Mesothelial cell of epicardium (in vitro differentiated cells): ENCODE data around the gene TNPO3. TPM values are rescaled to one million over a fixed set of nuclear protein-coding genes. Genes with fewer than 3 reads are reported as not detected.

ENCODE experiments used
- DNase-seq, 2 experiments: peaks; one replicate each; pipeline ENCODE4 v3.0.0; 2021; ENCODE audit warnings: low spot score in 2 of 2; ENCODE audit not compliant: unreplicated experiment in 2 of 2
- H3K27ac Mint-ChIP-seq: 2 replicates; pipeline ENCODE4 v1.8.0; 2021; ENCODE audit warnings: mixed read lengths
- H3K27me3 Mint-ChIP-seq: 2 replicates; pipeline ENCODE4 v1.8.0; 2021; ENCODE audit warnings: low read depth, mixed read lengths
- H3K36me3 Mint-ChIP-seq: 2 replicates; pipeline ENCODE4 v1.8.0; 2021; ENCODE audit warnings: mixed read lengths
- H3K4me1 Mint-ChIP-seq: 2 replicates; pipeline ENCODE4 v1.8.0; 2021; ENCODE audit warnings: mixed read lengths
- H3K4me3 Mint-ChIP-seq: 2 replicates; pipeline ENCODE4 v1.8.0; 2021; ENCODE audit warnings: mild to moderate bottlenecking, moderate library complexity, mixed read lengths
- H3K9me3 Mint-ChIP-seq: 2 replicates; pipeline ENCODE4 v1.8.0; 2021; ENCODE audit warnings: mixed read lengths
- total RNA-seq: library from RNA; stranded (reverse); gene quantifications from 3 replicates; pipeline ENCODE4 v1.2.1, GENCODE V29; 2021
- TF ChIP-seq, protein P1 (sequence below): fragments of 200-600 bp; sonication (generic); IDR thresholded peaks from one replicate; pipeline ENCODE4 v1.5.0; 2021; ENCODE audit warnings: antibody characterized with exemption; ENCODE audit not compliant: unreplicated experiment

The TNPO3 gene
- total RNA-seq, 1 donor from 2014 or later, result 40.2 TPM

DNA sequence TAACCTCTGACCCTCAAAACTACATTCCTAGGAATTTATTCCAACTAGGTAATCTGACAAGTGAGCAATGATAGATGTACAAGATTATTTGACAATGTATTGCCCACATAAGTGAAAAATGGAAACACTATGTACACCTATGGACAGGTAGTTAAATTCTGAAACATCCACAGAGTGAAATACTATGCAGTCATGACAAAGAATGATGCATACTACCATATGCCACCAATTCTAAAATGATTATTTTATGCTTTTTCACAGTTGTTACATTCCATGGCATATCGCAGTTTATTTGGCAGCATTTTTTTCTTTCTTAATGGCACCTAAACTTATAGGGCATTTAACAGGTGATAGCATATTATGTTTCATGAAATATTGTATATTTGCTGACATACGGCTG is 20.1 kb upstream of the TNPO3 start:
- peaks cover 10% of the 10 kb centered on the region for H3K27me3 Mint-ChIP-seq
- H3K4me3 Mint-ChIP-seq, result no peak overlapping the region
- H3K36me3 Mint-ChIP-seq, result no peaks in the 10 kb centered on the region
- H3K27ac Mint-ChIP-seq, result no peak overlapping the region
- no peak for DNase-seq
- TF ChIP-seq, protein P1, sequence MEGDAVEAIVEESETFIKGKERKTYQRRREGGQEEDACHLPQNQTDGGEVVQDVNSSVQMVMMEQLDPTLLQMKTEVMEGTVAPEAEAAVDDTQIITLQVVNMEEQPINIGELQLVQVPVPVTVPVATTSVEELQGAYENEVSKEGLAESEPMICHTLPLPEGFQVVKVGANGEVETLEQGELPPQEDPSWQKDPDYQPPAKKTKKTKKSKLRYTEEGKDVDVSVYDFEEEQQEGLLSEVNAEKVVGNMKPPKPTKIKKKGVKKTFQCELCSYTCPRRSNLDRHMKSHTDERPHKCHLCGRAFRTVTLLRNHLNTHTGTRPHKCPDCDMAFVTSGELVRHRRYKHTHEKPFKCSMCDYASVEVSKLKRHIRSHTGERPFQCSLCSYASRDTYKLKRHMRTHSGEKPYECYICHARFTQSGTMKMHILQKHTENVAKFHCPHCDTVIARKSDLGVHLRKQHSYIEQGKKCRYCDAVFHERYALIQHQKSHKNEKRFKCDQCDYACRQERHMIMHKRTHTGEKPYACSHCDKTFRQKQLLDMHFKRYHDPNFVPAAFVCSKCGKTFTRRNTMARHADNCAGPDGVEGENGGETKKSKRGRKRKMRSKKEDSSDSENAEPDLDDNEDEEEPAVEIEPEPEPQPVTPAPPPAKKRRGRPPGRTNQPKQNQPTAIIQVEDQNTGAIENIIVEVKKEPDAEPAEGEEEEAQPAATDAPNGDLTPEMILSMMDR, result no peak
- no peaks in the 10 kb centered on the region for H3K4me1 Mint-ChIP-seq
- no peaks in the 10 kb centered on the region for H3K9me3 Mint-ChIP-seq

DNA sequence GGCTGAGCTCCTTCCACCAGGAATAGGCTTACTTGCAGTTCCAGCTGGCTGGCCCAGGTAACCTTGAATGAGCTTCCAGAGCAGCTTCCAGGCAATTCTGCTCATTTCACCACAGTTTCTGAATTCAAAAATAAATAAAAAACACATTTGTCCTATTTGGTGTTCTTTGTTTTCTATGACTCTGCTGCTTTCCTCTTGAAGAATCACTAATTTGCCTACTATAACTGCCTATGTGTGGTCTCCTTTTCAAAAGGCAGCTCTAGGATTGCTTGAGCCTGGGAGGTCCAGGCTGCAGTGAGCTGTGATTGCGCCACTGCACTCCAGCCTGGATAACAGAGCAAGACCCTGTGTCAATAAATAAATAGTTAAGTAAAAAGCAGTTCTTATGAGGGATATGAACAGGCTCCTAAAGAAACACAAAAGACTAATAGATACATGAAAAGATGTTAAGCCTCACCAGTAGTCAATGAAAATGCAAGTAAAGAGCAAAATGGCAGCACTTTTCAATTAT is 19.5 kb upstream of the TNPO3 start:
- TF ChIP-seq, protein P1, result no peak
- no peaks in the 10 kb centered on the region for H3K36me3 Mint-ChIP-seq
- H3K27ac Mint-ChIP-seq, result no peak overlapping the region
- no peaks in the 10 kb centered on the region for H3K9me3 Mint-ChIP-seq
- no peaks in the 10 kb centered on the region for H3K4me1 Mint-ChIP-seq
- DNase-seq, result no peak
- H3K27me3 Mint-ChIP-seq, result peaks cover 7% of the 10 kb centered on the region
- H3K4me3 Mint-ChIP-seq, result no peak overlapping the region

DNA sequence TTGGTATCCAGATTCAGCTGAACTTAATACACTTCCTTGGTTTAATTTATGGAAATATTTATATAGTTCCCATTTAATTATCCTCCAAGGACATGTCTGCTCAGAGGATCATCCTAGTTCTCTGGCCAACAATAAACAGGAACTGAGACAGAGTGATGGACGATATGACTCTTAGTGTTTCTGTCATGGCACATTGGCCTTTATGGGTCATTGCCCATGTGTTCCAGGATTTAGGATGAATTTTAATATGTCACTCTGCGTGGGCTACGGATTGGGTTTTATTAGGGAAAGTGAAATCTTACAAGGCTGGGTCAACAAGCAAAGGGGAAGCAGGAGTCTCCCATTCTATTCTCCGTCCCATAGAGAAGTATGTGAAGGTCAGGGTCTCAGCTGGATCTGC is 18.8 kb upstream of the TNPO3 start:
- no peak for DNase-seq
- TF ChIP-seq, protein P1, result no peak
- H3K36me3 Mint-ChIP-seq, result no peaks in the 10 kb centered on the region
- H3K9me3 Mint-ChIP-seq, result no peaks in the 10 kb centered on the region
- no peak overlapping the region for H3K27ac Mint-ChIP-seq
- no peak overlapping the region for H3K4me3 Mint-ChIP-seq
- H3K4me1 Mint-ChIP-seq, result no peaks in the 10 kb centered on the region
- H3K27me3 Mint-ChIP-seq, result peaks cover 7% of the 10 kb centered on the region

DNA sequence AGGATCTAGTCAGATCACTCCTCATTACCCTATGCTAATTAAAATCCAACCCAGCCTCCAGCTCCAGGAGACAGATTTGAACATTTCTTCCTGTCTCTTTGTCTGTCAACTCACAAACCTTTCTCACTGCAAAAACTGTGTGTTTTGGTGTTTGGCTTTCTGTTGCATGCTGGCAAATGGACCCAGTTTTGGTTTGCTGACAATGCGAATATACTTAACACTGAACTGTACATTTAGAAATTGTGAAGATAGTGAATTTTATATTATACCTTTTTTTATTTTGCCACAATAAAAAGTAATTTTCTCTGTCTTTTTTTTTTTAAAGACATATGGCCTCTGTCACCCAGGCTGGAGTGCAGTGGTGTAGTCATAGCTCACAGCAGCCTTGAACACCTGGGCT is 18.3 kb upstream of the TNPO3 start:
- TF ChIP-seq, protein P1, result no peak
- Mint-ChIP-seq H3K4me3 (no peak overlapping the region), H3K9me3 (no peaks in the 10 kb centered on the region), H3K4me1 (no peaks in the 10 kb centered on the region), H3K27me3 (peaks cover 5% of the 10 kb centered on the region), H3K36me3 (no peaks in the 10 kb centered on the region), H3K27ac (no peak overlapping the region)
- no peak for DNase-seq

DNA sequence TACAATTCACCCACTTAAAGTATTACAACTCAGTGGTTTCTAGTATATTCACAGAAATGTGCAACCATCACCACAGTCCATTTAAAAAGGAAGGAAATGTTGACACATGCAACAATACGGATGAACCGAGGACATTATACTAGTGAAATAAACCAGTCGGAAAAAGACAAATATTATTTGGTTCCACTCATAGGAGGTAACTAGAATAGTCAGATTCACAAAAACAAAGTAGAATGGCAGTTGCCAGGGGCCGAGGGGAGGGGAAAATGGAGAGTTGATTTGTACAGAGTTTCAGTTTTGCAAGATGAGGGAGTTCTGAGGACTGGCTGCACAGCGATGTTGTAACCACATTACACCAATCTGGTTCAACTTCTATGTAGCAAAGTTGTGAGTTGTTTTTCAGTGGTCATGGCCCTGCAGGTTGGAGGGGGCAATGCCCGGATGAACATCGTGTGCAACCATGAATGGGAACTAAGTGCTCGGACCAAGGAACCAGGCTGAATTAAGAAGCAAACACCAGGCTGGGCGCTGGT is 17.6 kb upstream of the TNPO3 start:
- no peak overlapping the region for H3K4me3 Mint-ChIP-seq
- no peak overlapping the region for H3K27ac Mint-ChIP-seq
- no peak for DNase-seq
- H3K4me1 Mint-ChIP-seq, result peaks cover 2% of the 10 kb centered on the region
- TF ChIP-seq, protein P1, result no peak
- H3K36me3 Mint-ChIP-seq, result no peaks in the 10 kb centered on the region
- no peaks in the 10 kb centered on the region for H3K9me3 Mint-ChIP-seq
- H3K27me3 Mint-ChIP-seq, result peaks cover 5% of the 10 kb centered on the region

DNA sequence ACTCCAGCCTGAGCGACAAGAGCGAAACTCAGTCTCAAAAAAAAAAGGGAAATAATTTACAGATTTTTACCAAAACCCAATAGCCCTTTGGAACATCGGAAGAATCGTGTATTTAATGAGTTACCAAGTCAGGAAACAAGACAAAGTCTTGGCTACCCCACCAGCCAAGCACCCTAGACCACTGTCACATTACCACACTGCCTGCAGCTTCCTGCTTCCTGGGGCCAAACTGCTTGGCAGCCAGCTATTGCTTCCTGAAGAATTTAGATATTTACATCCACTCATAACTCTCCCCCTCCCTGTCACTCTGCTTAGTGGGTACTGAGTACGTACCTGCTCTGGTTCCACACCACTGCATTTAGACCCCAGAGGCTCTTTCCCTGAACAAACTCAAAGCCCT is 14.1 kb upstream of the TNPO3 start:
- TF ChIP-seq, protein P1, result no peak
- no peak for DNase-seq
- Mint-ChIP-seq H3K4me3 (no peak overlapping the region), H3K27me3 (peaks cover 8% of the 10 kb centered on the region), H3K4me1 (peaks cover 11% of the 10 kb centered on the region), H3K9me3 (no peaks in the 10 kb centered on the region), H3K36me3 (no peaks in the 10 kb centered on the region), H3K27ac (no peak overlapping the region)
